SK-N-MC (cell line): ENCODE measurements around the gene FRMD4A.

ENCODE experiments used
- DNase-seq: peaks from one replicate; pipeline ENCODE4 v3.0.0-alpha.2; 2011; ENCODE audit warnings: low read depth, low spot score
- H3K27ac ChIP-seq: fragments of 200-600 bp; sonication (generic); 2 replicates; pipeline ENCODE4 v1.5.1; 2016; ENCODE audit warnings: mixed run types
- H3K36me3 ChIP-seq: fragments of 200-600 bp; sonication (generic); 2 replicates; pipeline ENCODE4 v1.6.1; 2017; ENCODE audit warnings: antibody characterized with exemption, low read length, mixed read lengths; ENCODE audit not compliant: insufficient read depth
- H3K4me3 ChIP-seq: fragments of 200-600 bp; sonication (generic); 2 replicates; pipeline ENCODE4 v1.5.1; 2016
- H3K9ac ChIP-seq: fragments of 200-600 bp; sonication (generic); 2 replicates; pipeline ENCODE4 v1.8.0; 2017; ENCODE audit warnings: mixed run types, mixed read lengths; ENCODE audit not compliant: insufficient read length
- H3K9me3 ChIP-seq: fragments of 200-600 bp; sonication (generic); 2 replicates; pipeline ENCODE4 v1.6.1; 2017; ENCODE audit warnings: low read depth, mild to moderate bottlenecking, antibody characterized with exemption, low read length, moderate library complexity, mixed read lengths
- EZH2 ChIP-seq: fragments of 200-600 bp; sonication (generic); IDR thresholded peaks from one replicate; pipeline ENCODE4 v1.6.1; 2017; ENCODE audit warnings: antibody characterized with exemption
- FOXP2 ChIP-seq: optimal IDR thresholded peaks from 2 replicates; pipeline ENCODE3; 2011; ENCODE audit warnings: mild to moderate bottlenecking, moderate library complexity; ENCODE audit not compliant: insufficient read depth; ENCODE audit errors: extremely low read length, control extremely low read depth
- POLR2AphosphoS5 ChIP-seq: IDR thresholded peaks from 2 replicates; pipeline ENCODE4 v1.6.1; 2012; ENCODE audit warnings: mild to moderate bottlenecking, low read depth, low read length, borderline replicate concordance

Gene FRMD4A

DNA sequence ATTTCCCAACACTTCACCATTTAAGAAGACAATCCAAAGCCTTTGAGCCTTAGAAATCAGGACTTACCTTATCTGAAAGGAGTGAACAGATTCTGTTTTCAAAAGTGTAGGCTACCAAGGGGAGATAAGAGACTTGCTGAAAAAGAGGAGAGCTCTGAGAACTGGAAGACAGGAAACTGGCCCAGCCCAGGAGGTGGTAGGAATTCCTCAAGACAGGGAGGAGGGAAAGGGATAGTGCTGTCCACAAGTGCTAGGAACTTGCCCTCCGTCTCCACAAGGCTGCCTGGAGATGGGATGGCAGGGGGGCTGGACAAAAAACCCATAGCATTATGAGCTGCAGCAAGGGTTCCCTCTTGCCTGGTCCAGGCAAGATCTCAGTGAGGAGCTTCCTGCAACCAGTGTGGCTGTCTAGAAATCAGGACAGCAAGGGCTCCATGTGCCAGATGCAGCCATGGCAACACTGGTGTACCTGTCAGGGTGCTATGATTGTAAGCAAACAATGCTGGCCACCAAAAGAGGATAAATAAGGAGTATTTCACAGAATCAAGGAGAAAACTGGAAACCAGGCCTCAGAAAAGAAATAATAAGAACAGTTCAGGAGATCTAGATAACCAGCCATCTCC lies 22.7 kb upstream of the FRMD4A start:
- Histone ChIP-seq H3K4me3 (no peak overlapping the region), H3K36me3 (no peaks in the 10 kb centered on the region), H3K9ac (no peak overlapping the region), H3K9me3 (no peaks in the 10 kb centered on the region), H3K27ac (no peak overlapping the region)
- no peak for DNase-seq
- no peak for TF ChIP-seq POLR2AphosphoS5
- no peak for TF ChIP-seq EZH2
- no peak for TF ChIP-seq FOXP2

DNA sequence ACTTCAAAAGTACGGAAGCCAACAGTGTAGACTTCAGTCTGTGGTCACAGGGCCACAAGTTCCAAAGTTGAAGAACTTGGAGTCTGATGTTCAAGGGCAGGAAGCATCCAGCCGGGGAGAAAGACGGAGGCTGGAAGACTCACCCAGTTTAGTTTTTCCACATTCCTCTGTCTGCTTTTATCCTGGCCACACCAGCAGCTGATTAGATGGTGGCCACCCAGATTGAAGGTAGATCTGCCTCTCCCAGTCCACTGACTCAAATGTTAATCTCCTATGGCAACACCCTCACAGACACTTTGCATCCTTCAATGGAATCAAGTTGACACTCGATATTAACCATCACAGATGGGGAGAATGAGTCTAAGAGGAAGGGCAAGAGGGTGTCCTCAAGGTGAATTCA lies 19.3 kb upstream of the FRMD4A start:
- no peak overlapping the region for H3K27ac ChIP-seq
- no peak overlapping the region for H3K9ac ChIP-seq
- H3K9me3 ChIP-seq = no peaks in the 10 kb centered on the region
- TF ChIP-seq POLR2AphosphoS5 (no peak), FOXP2 (no peak), EZH2 (no peak)
- no peak for DNase-seq
- no peak overlapping the region for H3K4me3 ChIP-seq
- H3K36me3 ChIP-seq = no peaks in the 10 kb centered on the region

DNA sequence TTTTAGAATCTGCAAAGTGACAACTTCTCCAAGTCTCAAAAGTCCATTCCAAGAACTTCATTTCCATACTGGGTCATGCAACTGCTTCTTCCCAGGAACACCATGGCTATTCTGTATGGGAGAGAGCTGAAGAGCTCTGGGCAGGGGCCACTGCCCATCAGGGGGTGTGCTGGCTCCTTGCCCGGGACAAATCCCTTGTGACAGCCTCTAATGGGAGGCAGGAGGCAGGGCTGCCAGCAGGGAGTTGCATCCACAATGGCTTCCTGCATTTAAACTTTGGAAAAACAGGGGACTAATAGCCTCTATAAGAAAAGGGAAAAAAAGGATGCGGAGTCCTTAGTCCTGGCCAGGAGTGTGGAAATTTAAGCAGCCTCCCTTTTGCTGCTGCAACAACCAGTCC lies 18.4 kb upstream of the FRMD4A start:
- Histone ChIP-seq H3K27ac (no peak overlapping the region), H3K9ac (no peak overlapping the region), H3K4me3 (no peak overlapping the region), H3K9me3 (no peaks in the 10 kb centered on the region), H3K36me3 (no peaks in the 10 kb centered on the region)
- TF ChIP-seq FOXP2 (no peak), POLR2AphosphoS5 (no peak), EZH2 (no peak)
- DNase-seq = no peak

DNA sequence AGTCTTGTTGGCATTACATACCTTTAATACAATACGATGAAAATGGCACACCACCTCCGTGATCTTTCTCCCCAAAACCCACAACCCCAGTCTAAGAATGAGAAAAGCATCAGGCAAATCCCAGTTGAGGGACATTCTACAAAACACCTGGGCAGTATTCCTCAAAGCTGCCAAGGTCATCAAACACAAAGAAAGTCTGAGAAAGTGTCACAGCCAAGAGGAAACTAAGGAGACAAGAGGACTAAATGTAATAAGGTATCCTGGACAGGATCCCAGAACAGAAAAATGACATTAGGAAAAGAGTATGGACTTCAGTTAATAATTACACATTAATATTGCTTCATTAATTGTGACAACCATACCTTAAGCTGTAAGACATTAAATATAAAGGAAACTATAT lies 14.5 kb upstream of the FRMD4A start:
- Histone ChIP-seq H3K27ac (no peak overlapping the region), H3K36me3 (no peaks in the 10 kb centered on the region), H3K9me3 (no peaks in the 10 kb centered on the region), H3K4me3 (no peak overlapping the region), H3K9ac (no peak overlapping the region)
- TF ChIP-seq EZH2 (no peak), POLR2AphosphoS5 (no peak), FOXP2 (no peak)
- no peak for DNase-seq

DNA sequence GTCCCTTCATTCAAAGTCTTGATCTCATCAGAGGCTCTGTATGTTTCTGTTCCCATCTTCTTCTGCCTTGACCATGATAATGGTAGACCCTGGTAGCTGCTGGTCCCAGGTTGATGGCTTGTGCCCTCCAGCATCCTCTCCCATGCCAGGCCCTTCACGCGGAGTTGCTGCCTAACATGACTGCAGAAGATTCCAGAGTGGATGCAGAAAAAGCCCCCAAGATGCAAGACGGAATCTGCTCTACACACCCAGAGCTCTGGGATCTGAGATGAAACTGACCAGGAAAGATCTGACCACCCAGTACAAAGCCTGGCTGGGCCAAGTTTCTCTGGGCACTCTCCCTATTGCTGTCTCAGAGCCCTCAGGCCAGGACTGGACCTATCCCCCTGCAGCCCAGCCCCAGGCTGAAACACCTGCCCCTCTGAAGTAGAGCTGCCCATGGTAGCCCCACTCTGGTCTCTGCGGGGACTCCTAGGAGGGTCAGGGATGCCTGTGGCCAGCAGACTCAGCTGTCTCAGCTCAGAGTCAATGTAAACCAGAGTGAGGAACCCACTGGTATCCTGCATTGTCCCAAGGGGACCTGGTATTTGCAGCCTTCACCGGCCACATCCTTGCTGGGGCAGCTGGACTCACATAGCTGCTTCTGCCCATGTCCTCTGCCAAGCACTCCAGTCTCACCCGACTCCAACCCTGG lies 9.5 kb upstream of the FRMD4A start:
- Histone ChIP-seq H3K9ac (no peak overlapping the region), H3K9me3 (no peaks in the 10 kb centered on the region), H3K27ac (no peak overlapping the region), H3K36me3 (no peaks in the 10 kb centered on the region), H3K4me3 (no peak overlapping the region)
- TF ChIP-seq POLR2AphosphoS5 = no peak
- no peak for TF ChIP-seq EZH2
- no peak for TF ChIP-seq FOXP2
- no peak for DNase-seq

DNA sequence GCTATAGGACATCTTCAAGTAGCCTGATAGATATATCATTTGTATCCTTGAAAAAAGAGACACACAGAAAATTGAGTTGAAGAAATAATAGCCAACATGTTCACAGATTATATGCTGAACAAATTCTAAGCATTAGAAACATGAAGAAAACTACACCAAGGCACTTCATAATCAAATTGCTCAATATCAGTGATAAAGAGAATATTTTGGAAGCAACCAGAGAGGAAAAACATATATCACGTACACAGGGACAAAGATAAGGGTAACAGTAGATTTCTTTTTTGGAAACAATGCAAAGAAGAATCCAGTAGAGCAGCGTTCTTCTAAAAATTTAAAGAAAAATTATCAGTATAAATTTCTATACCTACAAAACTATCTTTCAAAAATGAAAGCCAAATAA lies 6.0 kb upstream of the FRMD4A start:
- Histone ChIP-seq H3K9me3 (no peaks in the 10 kb centered on the region), H3K36me3 (no peaks in the 10 kb centered on the region), H3K9ac (no peak overlapping the region), H3K27ac (no peak overlapping the region), H3K4me3 (no peak overlapping the region)
- DNase-seq = no peak
- TF ChIP-seq POLR2AphosphoS5 (no peak), EZH2 (no peak), FOXP2 (no peak)

DNA sequence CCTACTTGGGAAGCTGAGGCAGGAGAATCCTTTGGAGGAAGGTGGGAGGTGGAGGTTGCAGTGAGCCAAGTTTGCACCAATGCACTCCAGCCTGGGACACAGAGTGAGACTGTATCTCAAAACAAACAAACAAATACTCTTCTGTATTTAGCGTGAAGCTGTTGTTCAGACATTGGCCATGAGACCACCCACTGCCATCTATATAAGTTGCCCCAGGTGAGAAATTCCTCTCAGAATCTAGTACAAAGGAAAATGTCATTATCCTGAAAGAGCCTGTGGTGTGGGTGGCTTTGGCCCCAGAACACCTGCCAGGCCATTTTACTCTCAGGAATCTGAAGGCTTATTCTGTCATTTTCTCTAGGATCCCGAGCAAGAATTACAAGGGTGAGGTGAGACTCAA lies 4.0 kb upstream of the FRMD4A start:
- Histone ChIP-seq H3K27ac (no peak overlapping the region), H3K9ac (no peak overlapping the region), H3K9me3 (no peaks in the 10 kb centered on the region), H3K36me3 (no peaks in the 10 kb centered on the region), H3K4me3 (no peak overlapping the region)
- no peak for TF ChIP-seq EZH2
- TF ChIP-seq FOXP2 = no peak
- no peak for TF ChIP-seq POLR2AphosphoS5
- no peak for DNase-seq

DNA sequence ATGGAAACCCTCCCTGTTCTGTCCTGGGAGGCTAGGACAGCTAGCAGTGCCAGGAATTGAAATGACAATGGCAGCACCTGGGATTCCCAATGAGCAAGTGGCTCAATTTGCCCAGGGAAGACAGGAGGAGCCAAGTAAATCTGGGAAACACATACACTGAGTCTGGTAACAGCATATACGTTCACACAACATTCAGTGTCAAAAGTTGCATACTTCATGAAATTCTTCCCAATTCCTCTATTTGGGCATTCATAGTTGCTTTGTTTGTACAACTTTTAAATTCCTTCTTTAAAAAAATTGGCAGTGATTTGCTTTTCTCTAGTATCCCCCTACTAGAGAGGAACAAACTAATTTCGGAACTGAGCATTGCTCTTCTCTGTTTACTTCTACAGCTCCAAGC lies 2.9 kb upstream of the FRMD4A start:
- no peak for TF ChIP-seq EZH2
- TF ChIP-seq POLR2AphosphoS5 = no peak
- no peak for TF ChIP-seq FOXP2

More for the DNA sequence above, 2.9 kb upstream of the FRMD4A start:
- H3K4me3 ChIP-seq = no peak overlapping the region
- H3K27ac ChIP-seq = no peak overlapping the region
- DNase-seq = no peak
- no peaks in the 10 kb centered on the region for H3K9me3 ChIP-seq
- no peaks in the 10 kb centered on the region for H3K36me3 ChIP-seq
- no peak overlapping the region for H3K9ac ChIP-seq
